Measurements from ENCODE around the gene FYN. TPM values are rescaled to one million over a fixed set of nuclear protein-coding genes. Genes with fewer than 3 reads are reported as not detected.

The FYN gene
- total and polyA plus RNA-seq, 4 donors, result 11.2 to 28.3 (median 19.7) TPM

GRCh38 chr6:111829581-111829980 is 43.7 kb downstream of the FYN start:
- H3K36me3 ChIP-seq (ENCODE audit: control insufficient read depth in 4 of 4, insufficient read depth in 3 of 4, low read depth in 1 of 4, low read length in 3 of 4), result no peaks in the 10 kb centered on the region
- no peak for DNase-seq (ENCODE audit: low spot score)
- H3K9me3 ChIP-seq (ENCODE audit: control insufficient read depth in 4 of 4, low read length in 3 of 4), result no peaks in the 10 kb centered on the region
- peaks cover 0 to 2% (median 0%) of the 10 kb centered on the region in 4 donors for H3K27me3 ChIP-seq (ENCODE audit: control insufficient read depth in 4 of 4, insufficient read depth in 4 of 4, low read length in 3 of 4)
- H3K4me3 ChIP-seq (ENCODE audit: low read depth in 1 of 3, low read length in 3 of 3), result no peak overlapping the region
- no peak overlapping the region for H3K9ac ChIP-seq (ENCODE audit: low read depth in 1 of 2, low read length in 2 of 2)
- no peak for TF ChIP-seq TAF1 (conservative IDR thresholded peaks at IDR 0.05)
- TF ChIP-seq, protein P1, sequence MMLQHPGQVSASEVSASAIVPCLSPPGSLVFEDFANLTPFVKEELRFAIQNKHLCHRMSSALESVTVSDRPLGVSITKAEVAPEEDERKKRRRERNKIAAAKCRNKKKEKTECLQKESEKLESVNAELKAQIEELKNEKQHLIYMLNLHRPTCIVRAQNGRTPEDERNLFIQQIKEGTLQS (IDR thresholded peaks at IDR 0.05), result no peak
- no peak for TF ChIP-seq HNF4G (IDR thresholded peaks at IDR 0.05)
- no peak for TF ChIP-seq NR2F2 (IDR thresholded peaks at IDR 0.05)
- no peak for TF ChIP-seq HNF4A (conservative IDR thresholded peaks at IDR 0.05)
- TF ChIP-seq FOXA1 (IDR thresholded peaks at IDR 0.05), result no peak
- TF ChIP-seq, protein P2, sequence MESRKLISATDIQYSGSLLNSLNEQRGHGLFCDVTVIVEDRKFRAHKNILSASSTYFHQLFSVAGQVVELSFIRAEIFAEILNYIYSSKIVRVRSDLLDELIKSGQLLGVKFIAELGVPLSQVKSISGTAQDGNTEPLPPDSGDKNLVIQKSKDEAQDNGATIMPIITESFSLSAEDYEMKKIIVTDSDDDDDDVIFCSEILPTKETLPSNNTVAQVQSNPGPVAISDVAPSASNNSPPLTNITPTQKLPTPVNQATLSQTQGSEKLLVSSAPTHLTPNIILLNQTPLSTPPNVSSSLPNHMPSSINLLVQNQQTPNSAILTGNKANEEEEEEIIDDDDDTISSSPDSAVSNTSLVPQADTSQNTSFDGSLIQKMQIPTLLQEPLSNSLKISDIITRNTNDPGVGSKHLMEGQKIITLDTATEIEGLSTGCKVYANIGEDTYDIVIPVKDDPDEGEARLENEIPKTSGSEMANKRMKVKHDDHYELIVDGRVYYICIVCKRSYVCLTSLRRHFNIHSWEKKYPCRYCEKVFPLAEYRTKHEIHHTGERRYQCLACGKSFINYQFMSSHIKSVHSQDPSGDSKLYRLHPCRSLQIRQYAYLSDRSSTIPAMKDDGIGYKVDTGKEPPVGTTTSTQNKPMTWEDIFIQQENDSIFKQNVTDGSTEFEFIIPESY (IDR thresholded peaks at IDR 0.05), result no peak
- 69% methylated on average over 3 of the region's 3 CpGs for WGBS
- H3K4me1 ChIP-seq (ENCODE audit: control insufficient read depth in 4 of 4, insufficient read depth in 4 of 4, low read length in 3 of 4), result no peaks in the 10 kb centered on the region
- no peak overlapping the region for H3K27ac ChIP-seq (ENCODE audit: low read depth in 1 of 2, low read length in 2 of 2)

DNA sequence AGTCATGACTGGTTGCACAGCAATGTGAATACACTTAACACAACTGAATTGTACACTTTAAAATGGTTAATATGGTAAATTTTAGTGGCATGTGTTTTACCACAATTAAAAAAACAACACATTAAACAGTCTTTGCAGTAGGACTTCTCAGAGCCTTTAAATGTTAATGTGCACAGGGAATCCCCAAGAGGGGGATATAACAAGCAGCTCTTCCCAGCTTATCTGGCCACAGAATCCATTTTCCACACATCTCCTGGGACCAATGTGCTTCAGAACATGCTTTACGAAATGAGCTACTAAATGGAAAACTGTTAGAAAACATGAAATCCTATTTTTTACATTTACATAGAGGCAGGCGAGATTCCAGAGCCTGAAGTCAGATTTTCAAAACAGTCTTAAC is 44.4 kb downstream of the FYN start:
- H3K27ac ChIP-seq (ENCODE audit: low read depth in 1 of 2, low read length in 2 of 2), result no peak overlapping the region
- DNase-seq (ENCODE audit: low spot score), result no peak
- H3K4me1 ChIP-seq (ENCODE audit: control insufficient read depth in 4 of 4, insufficient read depth in 4 of 4, low read length in 3 of 4), result no peaks in the 10 kb centered on the region
- 90% methylated on average over 2 of the region's 2 CpGs for WGBS
- peaks cover 0 to 2% (median 0%) of the 10 kb centered on the region in 4 donors for H3K27me3 ChIP-seq (ENCODE audit: control insufficient read depth in 4 of 4, insufficient read depth in 4 of 4, low read length in 3 of 4)
- no peaks in the 10 kb centered on the region for H3K36me3 ChIP-seq (ENCODE audit: control insufficient read depth in 4 of 4, insufficient read depth in 3 of 4, low read depth in 1 of 4, low read length in 3 of 4)
- TF ChIP-seq HNF4A (conservative IDR thresholded peaks at IDR 0.05), result no peak
- TF ChIP-seq, protein P1 (IDR thresholded peaks at IDR 0.05), result no peak
- no peak for TF ChIP-seq YY1 (IDR thresholded peaks at IDR 0.05)
- TF ChIP-seq TAF1 (conservative IDR thresholded peaks at IDR 0.05), result no peak
- TF ChIP-seq NR2F2 (IDR thresholded peaks at IDR 0.05), result no peak
- TF ChIP-seq, protein P2 (IDR thresholded peaks at IDR 0.05), result no peak
- no peak for TF ChIP-seq SP1 (IDR thresholded peaks at IDR 0.05)
- TF ChIP-seq, protein P3, sequence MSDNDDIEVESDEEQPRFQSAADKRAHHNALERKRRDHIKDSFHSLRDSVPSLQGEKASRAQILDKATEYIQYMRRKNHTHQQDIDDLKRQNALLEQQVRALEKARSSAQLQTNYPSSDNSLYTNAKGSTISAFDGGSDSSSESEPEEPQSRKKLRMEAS (IDR thresholded peaks at IDR 0.05), result no peak
- TF ChIP-seq FOXA2 (IDR thresholded peaks at IDR 0.05), result no peak
- TF ChIP-seq, protein P4, sequence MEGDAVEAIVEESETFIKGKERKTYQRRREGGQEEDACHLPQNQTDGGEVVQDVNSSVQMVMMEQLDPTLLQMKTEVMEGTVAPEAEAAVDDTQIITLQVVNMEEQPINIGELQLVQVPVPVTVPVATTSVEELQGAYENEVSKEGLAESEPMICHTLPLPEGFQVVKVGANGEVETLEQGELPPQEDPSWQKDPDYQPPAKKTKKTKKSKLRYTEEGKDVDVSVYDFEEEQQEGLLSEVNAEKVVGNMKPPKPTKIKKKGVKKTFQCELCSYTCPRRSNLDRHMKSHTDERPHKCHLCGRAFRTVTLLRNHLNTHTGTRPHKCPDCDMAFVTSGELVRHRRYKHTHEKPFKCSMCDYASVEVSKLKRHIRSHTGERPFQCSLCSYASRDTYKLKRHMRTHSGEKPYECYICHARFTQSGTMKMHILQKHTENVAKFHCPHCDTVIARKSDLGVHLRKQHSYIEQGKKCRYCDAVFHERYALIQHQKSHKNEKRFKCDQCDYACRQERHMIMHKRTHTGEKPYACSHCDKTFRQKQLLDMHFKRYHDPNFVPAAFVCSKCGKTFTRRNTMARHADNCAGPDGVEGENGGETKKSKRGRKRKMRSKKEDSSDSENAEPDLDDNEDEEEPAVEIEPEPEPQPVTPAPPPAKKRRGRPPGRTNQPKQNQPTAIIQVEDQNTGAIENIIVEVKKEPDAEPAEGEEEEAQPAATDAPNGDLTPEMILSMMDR (IDR thresholded peaks at IDR 0.05; ENCODE audit: low read depth, low read length, missing input control), result no peak
- TF ChIP-seq JUND (IDR thresholded peaks at IDR 0.05), result no peak
- no peak for TF ChIP-seq GABPA (IDR thresholded peaks at IDR 0.05 in 1 of 2, conservative IDR thresholded peaks at IDR 0.05 in 1 of 2)
- H3K9me3 ChIP-seq (ENCODE audit: control insufficient read depth in 4 of 4, low read length in 3 of 4), result no peaks in the 10 kb centered on the region
- no peak overlapping the region for H3K9ac ChIP-seq (ENCODE audit: low read depth in 1 of 2, low read length in 2 of 2)
- no peak overlapping the region for H3K4me3 ChIP-seq (ENCODE audit: low read depth in 1 of 3, low read length in 3 of 3)
